Gastrocnemius medialis (tissue), 4 donors: Measurements from ENCODE around the gene CDKL2.

Experiments used
- POLR2A ChIP-seq, 2 donors: fragments of 450-650 bp; IDR thresholded peaks; one replicate each; pipeline ENCODE4 v1.6.1; 2017; ENCODE audit warnings: antibody characterized with exemption in 2 of 2, mild to moderate bottlenecking in 2 of 2, moderate library complexity in 2 of 2
- TF ChIP-seq, protein P1 (sequence below), 5 experiments: fragments of 450-650 bp in 3 of 5; fragments of 200-600 bp in 2 of 5; sonication (generic) in 2 of 5; IDR thresholded peaks in 4 of 5; conservative IDR thresholded peaks in 1 of 5; 1 replicate in 4 of 5; 2 replicates in 1 of 5; pipeline ENCODE4 v1.5.1; 2016 to 2019; ENCODE audit warnings: antibody characterized with exemption in 5 of 5, mild to moderate bottlenecking in 3 of 5, moderate library complexity in 3 of 5

- TF ChIP-seq, protein P1, sequence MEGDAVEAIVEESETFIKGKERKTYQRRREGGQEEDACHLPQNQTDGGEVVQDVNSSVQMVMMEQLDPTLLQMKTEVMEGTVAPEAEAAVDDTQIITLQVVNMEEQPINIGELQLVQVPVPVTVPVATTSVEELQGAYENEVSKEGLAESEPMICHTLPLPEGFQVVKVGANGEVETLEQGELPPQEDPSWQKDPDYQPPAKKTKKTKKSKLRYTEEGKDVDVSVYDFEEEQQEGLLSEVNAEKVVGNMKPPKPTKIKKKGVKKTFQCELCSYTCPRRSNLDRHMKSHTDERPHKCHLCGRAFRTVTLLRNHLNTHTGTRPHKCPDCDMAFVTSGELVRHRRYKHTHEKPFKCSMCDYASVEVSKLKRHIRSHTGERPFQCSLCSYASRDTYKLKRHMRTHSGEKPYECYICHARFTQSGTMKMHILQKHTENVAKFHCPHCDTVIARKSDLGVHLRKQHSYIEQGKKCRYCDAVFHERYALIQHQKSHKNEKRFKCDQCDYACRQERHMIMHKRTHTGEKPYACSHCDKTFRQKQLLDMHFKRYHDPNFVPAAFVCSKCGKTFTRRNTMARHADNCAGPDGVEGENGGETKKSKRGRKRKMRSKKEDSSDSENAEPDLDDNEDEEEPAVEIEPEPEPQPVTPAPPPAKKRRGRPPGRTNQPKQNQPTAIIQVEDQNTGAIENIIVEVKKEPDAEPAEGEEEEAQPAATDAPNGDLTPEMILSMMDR (IDR thresholded peaks at IDR 0.05 in 4 of 5, conservative IDR thresholded peaks at IDR 0.05 in 1 of 5) = no peak
- TF ChIP-seq POLR2A (IDR thresholded peaks at IDR 0.05) = no peak
These were observed 31.9 kb downstream of the CDKL2 start for GRCh38 chr4:75598390-75598789.
